Right renal pelvis (tissue), 4 donors: ENCODE data around the gene WDR33. TPM values are rescaled to one million over a fixed set of nuclear protein-coding genes. Genes with fewer than 3 reads are reported as not detected.

Experiments used
- DNase-seq, 4 donors: peaks; one replicate each; pipeline ENCODE4 v3.0.0-alpha.2; 2013; ENCODE audit warnings: low read depth in 4 of 4, low spot score in 3 of 4, missing footprints in 1 of 4
- polyA plus RNA-seq, 4 donors: library from polyadenylated mRNA; unstranded; fragments of 120-200 nt; gene quantifications; one replicate each; pipeline ENCODE4 v1.2.1, GENCODE V29; 2013; ENCODE audit not compliant: insufficient read length in 4 of 4

Gene WDR33
- polyA plus RNA-seq, 4 donors: 52.8 to 77.7 (median 63.3) TPM

GRCh38 chr2:127676906-127677305 is 134.1 kb downstream of the WDR33 start:
- no peak for DNase-seq

- DNase-seq: no peak
These were observed 135.4 kb downstream of the WDR33 start, which contains the start of gene LIMS2 for GRCh38 chr2:127675331-127676261. Gene LIMS2 (minus strand): TSS chr2:127675530. CDS start chr2:127675024, 506 bp downstream.

GRCh38 chr2:127674241-127675209 is 136.4 kb downstream of the WDR33 start:
- DNase-seq: no peak

GRCh38 chr2:127673291-127674069 is 137.5 kb downstream of the WDR33 start:
- DNase-seq: no peak

GRCh38 chr2:127672341-127673224 is 138.4 kb downstream of the WDR33 start:
- DNase-seq: no peak

GRCh38 chr2:127671557-127672302 is 139.2 kb downstream of the WDR33 start:
- DNase-seq: no peak

- no peak for DNase-seq
These were observed 140.0 kb downstream of the WDR33 start for GRCh38 chr2:127670957-127671290.

GRCh38 chr2:127670055-127670956 is 140.7 kb downstream of the WDR33 start:
- no peak for DNase-seq

- DNase-seq: no peak
These were observed 141.9 kb downstream of the WDR33 start for GRCh38 chr2:127669056-127669455.

- no peak for DNase-seq
These were observed 145.6 kb downstream of the WDR33 start for GRCh38 chr2:127665267-127665893.

- no peak for DNase-seq
These were observed 146.1 kb downstream of the WDR33 start for GRCh38 chr2:127664895-127665225.

- DNase-seq: no peak
These were observed 146.7 kb downstream of the WDR33 start for GRCh38 chr2:127664065-127664894.

GRCh38 chr2:127663566-127664064 is 147.4 kb downstream of the WDR33 start:
- DNase-seq: no peak

GRCh38 chr2:127662937-127663565 is 147.9 kb downstream of the WDR33 start:
- no peak for DNase-seq

- no peak for DNase-seq
These were observed 148.9 kb downstream of the WDR33 start for GRCh38 chr2:127661949-127662510.
